GM21619 (cell line): ENCODE results near the gene DPYD.

Experiments
- ATAC-seq: cut with Tn5 transposase; IDR thresholded peaks from one replicate; pipeline ENCODE4 v1.9.1; 2021; ENCODE audit not compliant: unreplicated experiment

DPYD gene

GRCh38 chr1:97630948-97631347 lies 289.9 kb downstream of the DPYD start:
- ATAC-seq, result no peak

GRCh38 chr1:97630281-97630680 lies 290.6 kb downstream of the DPYD start:
- ATAC-seq, result no peak

- no peak for ATAC-seq
Observed at GRCh38 chr1:97623220-97623619, 297.6 kb downstream of the DPYD start.

- ATAC-seq, result no peak
Observed at GRCh38 chr1:97621955-97622354, 298.9 kb downstream of the DPYD start.

GRCh38 chr1:97619706-97620105 lies 301.1 kb downstream of the DPYD start:
- no peak for ATAC-seq

GRCh38 chr1:97610748-97611147 lies 310.1 kb downstream of the DPYD start:
- no peak for ATAC-seq

- no peak for ATAC-seq
Observed at GRCh38 chr1:97610102-97610501, 310.7 kb downstream of the DPYD start.

- ATAC-seq, result no peak
Observed at GRCh38 chr1:97608272-97608671, 312.6 kb downstream of the DPYD start.

GRCh38 chr1:97603776-97604175 lies 317.1 kb downstream of the DPYD start:
- no peak for ATAC-seq

- no peak for ATAC-seq
Observed at GRCh38 chr1:97603218-97603617, 317.6 kb downstream of the DPYD start.

- no peak for ATAC-seq
Observed at GRCh38 chr1:97599447-97599846, 321.4 kb downstream of the DPYD start.

- ATAC-seq, result no peak
Observed at GRCh38 chr1:97593192-97593591, 327.6 kb downstream of the DPYD start.

- ATAC-seq, result no peak
Observed at GRCh38 chr1:97588772-97589171, 332.1 kb downstream of the DPYD start.

GRCh38 chr1:97581614-97582051 lies 339.2 kb downstream of the DPYD start:
- no peak for ATAC-seq

GRCh38 chr1:97577613-97578012 lies 343.2 kb downstream of the DPYD start:
- no peak for ATAC-seq

GRCh38 chr1:97573553-97573952 lies 347.3 kb downstream of the DPYD start:
- no peak for ATAC-seq

- no peak for ATAC-seq
Observed at GRCh38 chr1:97572561-97572960, 348.3 kb downstream of the DPYD start.

- no peak for ATAC-seq
Observed at GRCh38 chr1:97571760-97572159, 349.1 kb downstream of the DPYD start.

- ATAC-seq, result no peak
Observed at GRCh38 chr1:97570691-97571090, 350.1 kb downstream of the DPYD start.

- ATAC-seq, result no peak
Observed at GRCh38 chr1:97567000-97567749, 353.7 kb downstream of the DPYD start.

- ATAC-seq, result no peak
Observed at GRCh38 chr1:97565886-97566285, 354.9 kb downstream of the DPYD start.

- ATAC-seq, result no peak
Observed at GRCh38 chr1:97563926-97564325, 356.9 kb downstream of the DPYD start.

GRCh38 chr1:97562081-97562480 lies 358.8 kb downstream of the DPYD start:
- no peak for ATAC-seq
